ENCODE measurements around the gene AP3B1.

The AP3B1 gene

DNA sequence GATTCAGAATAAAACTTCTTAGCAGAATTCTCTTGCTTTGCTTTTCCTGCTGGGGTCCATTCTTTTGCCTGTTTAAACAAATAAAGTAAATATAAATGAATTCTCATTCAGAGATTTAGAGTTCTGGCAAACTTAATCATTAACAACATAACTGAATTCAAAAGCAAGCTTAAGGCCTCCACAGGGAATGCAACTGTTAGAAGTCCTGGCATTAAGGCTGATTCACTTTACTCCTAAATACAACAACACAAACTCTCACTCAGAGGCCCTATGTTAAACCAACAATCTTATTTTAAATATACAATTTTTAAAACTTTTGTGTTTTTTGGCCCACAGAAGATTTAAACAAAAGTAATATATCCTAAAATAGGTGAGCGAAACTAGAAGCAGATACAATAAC lies 178.3 kb downstream of the AP3B1 start:
- Histone ChIP-seq H3K27me3 (ENCODE audit: insufficient read depth, low read length) (no peaks in the 10 kb centered on the region), H3K9me3 (ENCODE audit: low read length) (no peaks in the 10 kb centered on the region), H3K27ac (ENCODE audit: low read depth, low read length, poor library complexity, severe bottlenecking) (no peak overlapping the region), H3K4me3 (ENCODE audit: low read depth, low read length, poor library complexity, severe bottlenecking) (no peak overlapping the region), H4K20me1 (ENCODE audit: insufficient read depth, low read length) (no peaks in the 10 kb centered on the region), H3K4me1 (ENCODE audit: insufficient read depth, low read length, severe bottlenecking) (peaks cover 4% of the 10 kb centered on the region), H2AFZ (ENCODE audit: low read length) (no peak overlapping the region), H3K9ac (ENCODE audit: low read length) (no peak overlapping the region), H3K9me2 (ENCODE audit: low read depth, low read length) (no peaks in the 10 kb centered on the region), H3F3A (ENCODE audit: insufficient read depth, low read length) (no peaks in the 10 kb centered on the region), H3K79me2 (ENCODE audit: insufficient read depth, low read length) (no peaks in the 10 kb centered on the region), H3K36me3 (ENCODE audit: insufficient read depth, low read length) (peaks cover 29% of the 10 kb centered on the region; the same call in 1 of the 2 replicates), H3K4me2 (ENCODE audit: low read length) (no peak overlapping the region)
- no peak for TF ChIP-seq EZH2 (IDR thresholded peaks at IDR 0.05; ENCODE audit: borderline replicate concordance, low read length)
- TF ChIP-seq, protein P1, sequence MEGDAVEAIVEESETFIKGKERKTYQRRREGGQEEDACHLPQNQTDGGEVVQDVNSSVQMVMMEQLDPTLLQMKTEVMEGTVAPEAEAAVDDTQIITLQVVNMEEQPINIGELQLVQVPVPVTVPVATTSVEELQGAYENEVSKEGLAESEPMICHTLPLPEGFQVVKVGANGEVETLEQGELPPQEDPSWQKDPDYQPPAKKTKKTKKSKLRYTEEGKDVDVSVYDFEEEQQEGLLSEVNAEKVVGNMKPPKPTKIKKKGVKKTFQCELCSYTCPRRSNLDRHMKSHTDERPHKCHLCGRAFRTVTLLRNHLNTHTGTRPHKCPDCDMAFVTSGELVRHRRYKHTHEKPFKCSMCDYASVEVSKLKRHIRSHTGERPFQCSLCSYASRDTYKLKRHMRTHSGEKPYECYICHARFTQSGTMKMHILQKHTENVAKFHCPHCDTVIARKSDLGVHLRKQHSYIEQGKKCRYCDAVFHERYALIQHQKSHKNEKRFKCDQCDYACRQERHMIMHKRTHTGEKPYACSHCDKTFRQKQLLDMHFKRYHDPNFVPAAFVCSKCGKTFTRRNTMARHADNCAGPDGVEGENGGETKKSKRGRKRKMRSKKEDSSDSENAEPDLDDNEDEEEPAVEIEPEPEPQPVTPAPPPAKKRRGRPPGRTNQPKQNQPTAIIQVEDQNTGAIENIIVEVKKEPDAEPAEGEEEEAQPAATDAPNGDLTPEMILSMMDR (IDR thresholded peaks at IDR 0.05; ENCODE audit: low read length), result no peak

DNA sequence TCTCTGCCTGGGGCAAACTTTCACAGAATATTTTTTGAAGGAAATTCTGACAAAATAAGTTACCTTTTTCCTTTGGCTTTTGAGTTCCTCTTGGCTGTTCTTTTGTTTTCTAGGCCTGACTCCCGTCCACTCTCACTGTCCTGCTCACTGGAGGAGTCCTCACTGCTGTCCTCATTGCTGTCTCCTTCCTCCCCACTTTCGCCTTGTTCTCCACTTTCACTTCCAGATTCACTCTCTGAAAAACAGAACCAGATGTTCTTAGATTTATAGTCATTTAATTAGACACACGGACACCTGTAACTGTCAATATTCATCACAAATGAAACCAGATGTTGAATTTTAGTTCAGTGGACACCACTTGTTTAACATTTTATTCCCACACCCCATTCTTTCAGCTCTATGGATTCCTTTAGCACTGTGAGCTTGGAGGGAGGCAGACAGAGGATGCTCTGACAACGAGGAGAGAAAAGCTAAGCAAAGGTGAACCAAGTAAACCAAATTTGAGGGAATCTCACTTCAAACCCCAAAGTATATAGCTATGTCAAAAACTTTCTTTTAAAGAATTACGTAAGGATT lies 180.7 kb downstream of the AP3B1 start:
- H3K4me3 ChIP-seq (ENCODE audit: low read depth, low read length, poor library complexity, severe bottlenecking), result no peak overlapping the region
- H3F3A ChIP-seq (ENCODE audit: insufficient read depth, low read length), result no peaks in the 10 kb centered on the region
- no peaks in the 10 kb centered on the region for H3K27me3 ChIP-seq (ENCODE audit: insufficient read depth, low read length)
- H3K9me2 ChIP-seq (ENCODE audit: low read depth, low read length), result no peaks in the 10 kb centered on the region
- peaks cover 29% of the 10 kb centered on the region; the same call in 1 of the 2 replicates for H3K36me3 ChIP-seq (ENCODE audit: insufficient read depth, low read length)
- no peak overlapping the region for H2AFZ ChIP-seq (ENCODE audit: low read length)
- no peak overlapping the region for H3K9ac ChIP-seq (ENCODE audit: low read length)
- no peaks in the 10 kb centered on the region for H4K20me1 ChIP-seq (ENCODE audit: insufficient read depth, low read length)
- no peaks in the 10 kb centered on the region for H3K79me2 ChIP-seq (ENCODE audit: insufficient read depth, low read length)
- peak overlapping the region; percentile 4 for H3K27ac ChIP-seq (ENCODE audit: low read depth, low read length, poor library complexity, severe bottlenecking)
- no peak for TF ChIP-seq EZH2 (IDR thresholded peaks at IDR 0.05; ENCODE audit: borderline replicate concordance, low read length)
- TF ChIP-seq, protein P1 (IDR thresholded peaks at IDR 0.05; ENCODE audit: low read length), result no peak
- no peak overlapping the region for H3K4me2 ChIP-seq (ENCODE audit: low read length)
- peaks cover 18% of the 10 kb centered on the region for H3K4me1 ChIP-seq (ENCODE audit: insufficient read depth, low read length, severe bottlenecking)
- no peaks in the 10 kb centered on the region for H3K9me3 ChIP-seq (ENCODE audit: low read length)

DNA sequence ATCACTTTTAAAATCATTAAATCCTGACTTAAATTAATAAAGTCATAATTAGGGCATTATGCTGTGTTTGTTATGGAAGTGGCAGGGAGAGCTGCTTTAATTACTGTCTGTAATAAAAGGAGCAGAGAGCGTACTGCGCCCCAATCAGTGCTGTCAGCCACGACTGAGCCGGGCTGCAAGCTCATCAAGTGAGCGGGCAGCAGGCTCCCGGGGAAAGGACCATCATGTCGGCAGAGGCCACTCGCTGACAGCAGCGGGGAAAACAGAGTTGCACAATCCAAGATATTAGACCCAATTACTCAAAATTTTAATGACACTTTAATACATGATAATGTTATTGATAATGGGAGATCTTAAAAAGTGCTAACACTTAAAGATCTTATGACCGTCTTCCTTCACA lies 181.6 kb downstream of the AP3B1 start:
- Histone ChIP-seq H3K4me3 (ENCODE audit: low read depth, low read length, poor library complexity, severe bottlenecking) (no peak overlapping the region), H3K27me3 (ENCODE audit: insufficient read depth, low read length) (no peaks in the 10 kb centered on the region), H3F3A (ENCODE audit: insufficient read depth, low read length) (no peaks in the 10 kb centered on the region), H3K27ac (ENCODE audit: low read depth, low read length, poor library complexity, severe bottlenecking) (no peak overlapping the region), H3K9ac (ENCODE audit: low read length) (no peak overlapping the region), H4K20me1 (ENCODE audit: insufficient read depth, low read length) (no peaks in the 10 kb centered on the region), H2AFZ (ENCODE audit: low read length) (no peak overlapping the region), H3K9me2 (ENCODE audit: low read depth, low read length) (no peaks in the 10 kb centered on the region), H3K9me3 (ENCODE audit: low read length) (no peaks in the 10 kb centered on the region), H3K4me2 (ENCODE audit: low read length) (no peak overlapping the region), H3K4me1 (ENCODE audit: insufficient read depth, low read length, severe bottlenecking) (peaks cover 21% of the 10 kb centered on the region), H3K79me2 (ENCODE audit: insufficient read depth, low read length) (no peaks in the 10 kb centered on the region), H3K36me3 (ENCODE audit: insufficient read depth, low read length) (peaks cover 29% of the 10 kb centered on the region; the same call in 1 of the 2 replicates)
- no peak for TF ChIP-seq EZH2 (IDR thresholded peaks at IDR 0.05; ENCODE audit: borderline replicate concordance, low read length)
- TF ChIP-seq, protein P1 (IDR thresholded peaks at IDR 0.05; ENCODE audit: low read length), result no peak

All from OCI-LY1 (cell line).